ENCODE data around the gene TLX2. TPM values are rescaled to one million over a fixed set of nuclear protein-coding genes. Genes with fewer than 3 reads are reported as not detected.

TLX2 gene
- total RNA-seq, 1 experiment from 2014 or later, result not detected

- POLR2A ChIA-PET (ENCODE audit: low non-redundant PET), result no interaction called here
- H3K4me1 ChIP-seq (ENCODE audit: insufficient read depth, low read length, poor library complexity, severe bottlenecking), result peaks cover 5% of the 10 kb centered on the region
- BruUV-seq (replicated peaks), result no TSS peak
- TF ChIP-seq EZH2 (IDR thresholded peaks at IDR 0.05; ENCODE audit: borderline replicate concordance, low read depth, low read length, poor library complexity, severe bottlenecking) (no peak), CTCF (conservative IDR thresholded peaks at IDR 0.05; ENCODE audit: low read depth, low read length) (no peak)
- DNase-seq (ENCODE audit: low spot score), result no peak
- no peaks in the 10 kb centered on the region for H3K9me3 ChIP-seq (ENCODE audit: low read depth, low read length, poor library complexity, severe bottlenecking)
- no peak overlapping the region for H3K27ac ChIP-seq (ENCODE audit: low read depth, low read length, poor library complexity, severe bottlenecking)
- no peak overlapping the region for H3K4me3 ChIP-seq (ENCODE audit: low read depth, low read length, poor library complexity, severe bottlenecking)
- CTCF ChIA-PET, result no interaction called here
- peaks cover 14% of the 10 kb centered on the region for H3K27me3 ChIP-seq (replicated peaks; ENCODE audit: insufficient read depth, low read depth, low read length, poor library complexity)
- intact Hi-C loops (cut with micrococcal nuclease; ENCODE audit: unreplicated experiment), result no loop called here
- peaks cover 7% of the 10 kb centered on the region for H3K36me3 ChIP-seq (ENCODE audit: insufficient read depth, low read length, poor library complexity, severe bottlenecking)
These were observed 38.0 kb downstream of the TLX2 start for GRCh38 chr2:74551942-74552913.

DNA sequence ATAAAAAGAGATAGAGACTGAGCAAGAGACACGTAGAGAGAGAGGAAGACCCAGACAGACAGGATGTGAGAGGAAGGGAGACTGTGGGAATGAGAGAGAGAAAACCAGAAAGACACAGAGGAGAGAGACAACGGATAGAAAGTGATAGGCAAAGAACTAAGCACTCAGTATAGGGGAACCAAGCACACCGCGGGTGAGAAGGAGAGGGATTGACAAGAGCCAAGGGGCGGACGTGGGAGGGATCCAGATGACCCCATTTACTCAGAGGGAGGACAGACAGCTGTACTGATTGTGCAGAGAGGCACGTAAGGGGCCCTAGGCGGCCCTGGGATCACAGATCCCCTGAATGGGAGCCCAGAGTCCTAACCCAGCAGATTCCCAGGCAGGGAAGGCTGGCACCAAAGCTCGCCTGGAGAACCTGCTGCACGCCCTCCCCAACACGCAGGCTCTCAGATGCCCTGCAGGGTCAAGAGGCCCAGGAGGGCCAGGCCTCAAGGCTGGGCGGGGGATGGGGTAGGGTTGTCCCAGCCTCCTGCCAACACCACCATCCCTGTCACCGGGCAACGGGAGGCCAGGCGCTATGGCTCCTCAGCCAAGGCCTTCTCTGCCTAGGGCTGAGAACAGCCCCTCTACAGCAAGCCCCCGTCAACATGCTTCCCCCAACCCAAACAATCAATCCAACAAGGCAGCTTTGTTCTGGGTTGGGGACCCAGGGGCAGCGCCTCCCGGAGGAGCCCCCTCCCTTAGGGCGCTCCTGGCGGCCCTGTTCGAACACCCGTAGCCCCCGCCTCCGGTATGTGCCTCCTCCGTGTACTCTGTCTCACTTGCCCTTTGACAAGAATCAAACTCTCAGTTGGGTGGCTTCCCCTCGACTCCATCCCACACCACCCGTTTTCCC, 38.9 kb downstream of the TLX2 start:
- POLR2A ChIA-PET (ENCODE audit: low non-redundant PET), result no interaction called here

More for the DNA sequence above, 38.9 kb downstream of the TLX2 start:
- BruUV-seq (replicated peaks), result no TSS peak
- no peak overlapping the region for H3K27ac ChIP-seq (ENCODE audit: low read depth, low read length, poor library complexity, severe bottlenecking)
- TF ChIP-seq EZH2 (IDR thresholded peaks at IDR 0.05; ENCODE audit: borderline replicate concordance, low read depth, low read length, poor library complexity, severe bottlenecking), result no peak
- TF ChIP-seq CTCF (conservative IDR thresholded peaks at IDR 0.05; ENCODE audit: low read depth, low read length), result no peak
- peaks cover 5% of the 10 kb centered on the region for H3K27me3 ChIP-seq (replicated peaks; ENCODE audit: insufficient read depth, low read depth, low read length, poor library complexity)
- H3K36me3 ChIP-seq (ENCODE audit: insufficient read depth, low read length, poor library complexity, severe bottlenecking), result peaks cover 7% of the 10 kb centered on the region
- H3K4me1 ChIP-seq (ENCODE audit: insufficient read depth, low read length, poor library complexity, severe bottlenecking), result peaks cover 5% of the 10 kb centered on the region
- intact Hi-C loops (cut with micrococcal nuclease; ENCODE audit: unreplicated experiment), result no loop called here
- H3K9me3 ChIP-seq (ENCODE audit: low read depth, low read length, poor library complexity, severe bottlenecking), result no peaks in the 10 kb centered on the region
- peak overlapping the region; percentile 76 for H3K4me3 ChIP-seq (ENCODE audit: low read depth, low read length, poor library complexity, severe bottlenecking)
- CTCF ChIA-PET, result no interaction called here
- no peak for DNase-seq (ENCODE audit: low spot score)
